NB4 (cell line): ENCODE results near the gene PSMB1.
"Not testable (repeated sequence)": the region's sequence is repeated elsewhere in the genome, so short reads cannot be mapped to it uniquely, and the experiment has no call there.

Source experiments
- CTCF ChIP-seq: IDR thresholded peaks from one replicate; pipeline ENCODE4 v1.5.1; 2012; ENCODE audit warnings: low read depth, low read length
- MAX ChIP-seq: IDR thresholded peaks from 2 replicates; pipeline ENCODE4 v1.6.1; 2011; ENCODE audit warnings: low read depth, low read length
- POLR2A ChIP-seq: IDR thresholded peaks from 2 replicates; pipeline ENCODE4 v1.6.1; 2011; ENCODE audit warnings: mild to moderate bottlenecking; ENCODE audit not compliant: insufficient read length; ENCODE audit errors: extremely low read depth

- not testable (repeated sequence) for TF ChIP-seq CTCF, POLR2A, MAX
These were observed 50.2 kb downstream of the PSMB1 start for GRCh38 chr6:170502733-170503413.
